ENCODE results near the gene TAF1C. TPM values are rescaled to one million over a fixed set of nuclear protein-coding genes. Genes with fewer than 3 reads are reported as not detected.

Gene TAF1C
- total RNA-seq, 2 donors from 2014 or later, result 92.0 to 99.8 TPM

GRCh38 chr16:84143784-84144199, 43.1 kb downstream of the TAF1C start:
- Histone ChIP-seq H3K9ac (ENCODE audit: extremely low read depth, low read length, poor library complexity, severe bottlenecking) (peak overlapping the region; percentile 68), H3K9me3 (ENCODE audit: control insufficient read depth, low read length) (peaks cover 12% of the 10 kb centered on the region), H3K4me1 (ENCODE audit: control insufficient read depth, insufficient read depth, low read length) (no peaks in the 10 kb centered on the region), H3K27me3 (ENCODE audit: control insufficient read depth, insufficient read depth, low read length, poor library complexity, severe bottlenecking) (peaks cover 20% of the 10 kb centered on the region), H3K27ac (ENCODE audit: low read depth, low read length) (no peak overlapping the region), H3K36me3 (ENCODE audit: control insufficient read depth, insufficient read depth, low read length) (peaks cover 3% of the 10 kb centered on the region), H3K4me3 (ENCODE audit: low read length) (peak overlapping the region; percentile 96)
- peaks cover 11% of the 10 kb centered on the region for H3K36me3 Mint-ChIP-seq (ENCODE audit: low read depth)
- H3K4me1 Mint-ChIP-seq, result peaks cover 14% of the 10 kb centered on the region
- H3K9me3 Mint-ChIP-seq, result peaks cover 2% of the 10 kb centered on the region
- 35 to 50% methylated on average over 2 to 12 of the region's 13 CpGs for WGBS, 2 experiments (ENCODE audit: insufficient coverage in 1 of 2, insufficient read length in 1 of 2)
- H3K27me3 Mint-ChIP-seq (ENCODE audit: insufficient read depth), result peaks cover 18% of the 10 kb centered on the region
- H3K27ac Mint-ChIP-seq, result peak overlapping the region; percentile 92
- DNase-seq, result peak; percentile 68
- peak overlapping the region; percentile 97 for H3K4me3 Mint-ChIP-seq
- no peak for TF ChIP-seq CTCF (conservative IDR thresholded peaks at IDR 0.05)

GRCh38 chr16:84143081-84143480, 43.8 kb downstream of the TAF1C start:
- Mint-ChIP-seq H3K4me3 (peak overlapping the region; percentile 97), H3K27me3 (ENCODE audit: insufficient read depth) (peaks cover 18% of the 10 kb centered on the region), H3K36me3 (ENCODE audit: low read depth) (peaks cover 11% of the 10 kb centered on the region), H3K9me3 (peaks cover 2% of the 10 kb centered on the region), H3K4me1 (peaks cover 19% of the 10 kb centered on the region), H3K27ac (no peak overlapping the region)
- H3K4me1 ChIP-seq (ENCODE audit: control insufficient read depth, insufficient read depth, low read length), result peaks cover 2% of the 10 kb centered on the region
- peaks cover 20% of the 10 kb centered on the region for H3K27me3 ChIP-seq (ENCODE audit: control insufficient read depth, insufficient read depth, low read length, poor library complexity, severe bottlenecking)
- no peak overlapping the region for H3K27ac ChIP-seq (ENCODE audit: low read depth, low read length)
- peak overlapping the region; percentile 96 for H3K4me3 ChIP-seq (ENCODE audit: low read length)
- WGBS, 2 experiments (ENCODE audit: insufficient coverage in 1 of 2, insufficient read length in 1 of 2), result 88 to 100% methylated on average over 1 of the region's 1 CpG
- H3K9ac ChIP-seq (ENCODE audit: extremely low read depth, low read length, poor library complexity, severe bottlenecking), result no peak overlapping the region
- TF ChIP-seq CTCF (conservative IDR thresholded peaks at IDR 0.05), result no peak
- DNase-seq, result no peak
- H3K9me3 ChIP-seq (ENCODE audit: control insufficient read depth, low read length), result peaks cover 12% of the 10 kb centered on the region
- peaks cover 3% of the 10 kb centered on the region for H3K36me3 ChIP-seq (ENCODE audit: control insufficient read depth, insufficient read depth, low read length)

- Mint-ChIP-seq H3K27me3 (ENCODE audit: insufficient read depth) (peaks cover 7% of the 10 kb centered on the region), H3K36me3 (ENCODE audit: low read depth) (peaks cover 11% of the 10 kb centered on the region), H3K4me1 (peaks cover 35% of the 10 kb centered on the region), H3K27ac (peak overlapping the region; percentile 75), H3K4me3 (no peak overlapping the region), H3K9me3 (peaks cover 2% of the 10 kb centered on the region)
- Histone ChIP-seq H3K9me3 (ENCODE audit: control insufficient read depth, low read length) (peaks cover 12% of the 10 kb centered on the region), H3K27me3 (ENCODE audit: control insufficient read depth, insufficient read depth, low read length, poor library complexity, severe bottlenecking) (peaks cover 8% of the 10 kb centered on the region), H3K4me1 (ENCODE audit: control insufficient read depth, insufficient read depth, low read length) (peaks cover 12% of the 10 kb centered on the region), H3K4me3 (ENCODE audit: low read length) (no peak overlapping the region), H3K9ac (ENCODE audit: extremely low read depth, low read length, poor library complexity, severe bottlenecking) (no peak overlapping the region), H3K27ac (ENCODE audit: low read depth, low read length) (no peak overlapping the region), H3K36me3 (ENCODE audit: control insufficient read depth, insufficient read depth, low read length) (peaks cover 3% of the 10 kb centered on the region)
- WGBS, 2 experiments (ENCODE audit: insufficient coverage in 1 of 2, insufficient read length in 1 of 2), result 81 to 87% methylated on average over 8 to 13 of the region's 13 CpGs
- no peak for DNase-seq
- TF ChIP-seq CTCF (conservative IDR thresholded peaks at IDR 0.05), result peak; percentile 71
These were observed 45.6 kb downstream of the TAF1C start for GRCh38 chr16:84141143-84141670.
